T-helper 2 cell treated with Interferon-gamma antibody and Interleukin-4, amounts not matched to agents 5 μg/mL and 100 μg/mL, for 36 hours (primary cell): ENCODE results near the gene ASPG.

Experiments
- DNase-seq: peaks from one replicate; pipeline ENCODE4 v3.0.0; 2021; ENCODE audit warnings: low spot score
- H3K27ac Mint-ChIP-seq: one replicate; pipeline ENCODE4 v1.8.0; 2021; ENCODE audit warnings: mild to moderate bottlenecking, mixed read lengths
- H3K27me3 Mint-ChIP-seq: one replicate; pipeline ENCODE4 v1.8.0; 2021; ENCODE audit warnings: low read depth, mixed read lengths
- H3K36me3 Mint-ChIP-seq: one replicate; pipeline ENCODE4 v1.8.0; 2021; ENCODE audit warnings: low read depth, mixed read lengths
- H3K4me1 Mint-ChIP-seq: one replicate; pipeline ENCODE4 v1.8.0; 2021; ENCODE audit warnings: low read depth, mixed read lengths
- H3K4me3 Mint-ChIP-seq: one replicate; pipeline ENCODE4 v1.8.0; 2022; ENCODE audit warnings: mild to moderate bottlenecking, moderate library complexity, mixed read lengths
- H3K9me3 Mint-ChIP-seq: one replicate; pipeline ENCODE4 v1.8.0; 2021; ENCODE audit warnings: mixed read lengths

Gene ASPG

GRCh38 chr14:104118006-104118844 is 32.7 kb downstream of the ASPG start:
- Mint-ChIP-seq H3K27me3 (peaks cover 23% of the 10 kb centered on the region), H3K9me3 (no peaks in the 10 kb centered on the region), H3K4me1 (no peaks in the 10 kb centered on the region), H3K27ac (no peak overlapping the region), H3K36me3 (no peaks in the 10 kb centered on the region), H3K4me3 (no peak overlapping the region)
- DNase-seq, result no peak

GRCh38 chr14:104119119-104119487 is 33.6 kb downstream of the ASPG start:
- Mint-ChIP-seq H3K36me3 (no peaks in the 10 kb centered on the region), H3K27me3 (peaks cover 23% of the 10 kb centered on the region), H3K4me1 (no peaks in the 10 kb centered on the region), H3K9me3 (peaks cover 5% of the 10 kb centered on the region), H3K27ac (no peak overlapping the region), H3K4me3 (no peak overlapping the region)
- no peak for DNase-seq

GRCh38 chr14:104119488-104120251 is 34.2 kb downstream of the ASPG start:
- H3K9me3 Mint-ChIP-seq, result peaks cover 6% of the 10 kb centered on the region
- no peak overlapping the region for H3K27ac Mint-ChIP-seq
- peaks cover 23% of the 10 kb centered on the region for H3K27me3 Mint-ChIP-seq
- DNase-seq, result no peak
- H3K4me3 Mint-ChIP-seq, result no peak overlapping the region
- H3K36me3 Mint-ChIP-seq, result no peaks in the 10 kb centered on the region
- H3K4me1 Mint-ChIP-seq, result no peaks in the 10 kb centered on the region

- Mint-ChIP-seq H3K4me1 (no peaks in the 10 kb centered on the region), H3K36me3 (no peaks in the 10 kb centered on the region)
- DNase-seq, result no peak
Observed at GRCh38 chr14:104120281-104120741, 34.8 kb downstream of the ASPG start.

GRCh38 chr14:104121142-104121541 is 35.6 kb downstream of the ASPG start:
- Mint-ChIP-seq H3K9me3 (peaks cover 11% of the 10 kb centered on the region), H3K4me1 (no peaks in the 10 kb centered on the region), H3K36me3 (no peaks in the 10 kb centered on the region), H3K27me3 (peaks cover 15% of the 10 kb centered on the region), H3K27ac (no peak overlapping the region), H3K4me3 (no peak overlapping the region)
- DNase-seq, result no peak

More at GRCh38 chr14:104120281-104120741, 34.8 kb downstream of the ASPG start:
- no peak overlapping the region for H3K4me3 Mint-ChIP-seq
- H3K27ac Mint-ChIP-seq, result no peak overlapping the region
- H3K27me3 Mint-ChIP-seq, result peaks cover 23% of the 10 kb centered on the region
- peaks cover 10% of the 10 kb centered on the region for H3K9me3 Mint-ChIP-seq

GRCh38 chr14:104123879-104124278 is 38.4 kb downstream of the ASPG start:
- no peaks in the 10 kb centered on the region for H3K4me1 Mint-ChIP-seq
- no peak overlapping the region for H3K4me3 Mint-ChIP-seq
- no peak overlapping the region for H3K27ac Mint-ChIP-seq
- no peak for DNase-seq
- peaks cover 16% of the 10 kb centered on the region for H3K9me3 Mint-ChIP-seq
- H3K36me3 Mint-ChIP-seq, result no peaks in the 10 kb centered on the region
- H3K27me3 Mint-ChIP-seq, result peaks cover 14% of the 10 kb centered on the region

GRCh38 chr14:104125011-104125410 is 39.5 kb downstream of the ASPG start:
- Mint-ChIP-seq H3K27me3 (peaks cover 13% of the 10 kb centered on the region), H3K4me3 (no peak overlapping the region), H3K27ac (no peak overlapping the region), H3K36me3 (no peaks in the 10 kb centered on the region), H3K9me3 (peaks cover 26% of the 10 kb centered on the region), H3K4me1 (no peaks in the 10 kb centered on the region)
- no peak for DNase-seq

- Mint-ChIP-seq H3K27ac (no peak overlapping the region), H3K27me3 (peaks cover 10% of the 10 kb centered on the region)
Observed at GRCh38 chr14:104126753-104127152, 41.3 kb downstream of the ASPG start.

GRCh38 chr14:104128981-104129380 is 43.5 kb downstream of the ASPG start:
- H3K27ac Mint-ChIP-seq, result no peak overlapping the region
- H3K4me3 Mint-ChIP-seq, result no peak overlapping the region
- H3K4me1 Mint-ChIP-seq, result no peaks in the 10 kb centered on the region
- peaks cover 11% of the 10 kb centered on the region for H3K27me3 Mint-ChIP-seq
- H3K9me3 Mint-ChIP-seq, result peaks cover 25% of the 10 kb centered on the region
- no peaks in the 10 kb centered on the region for H3K36me3 Mint-ChIP-seq
- no peak for DNase-seq

More at GRCh38 chr14:104126753-104127152, 41.3 kb downstream of the ASPG start:
- H3K36me3 Mint-ChIP-seq, result no peaks in the 10 kb centered on the region
- no peak for DNase-seq
- no peak overlapping the region for H3K4me3 Mint-ChIP-seq
- H3K4me1 Mint-ChIP-seq, result no peaks in the 10 kb centered on the region
- peaks cover 29% of the 10 kb centered on the region for H3K9me3 Mint-ChIP-seq

GRCh38 chr14:104129556-104129955 is 44.1 kb downstream of the ASPG start:
- H3K27me3 Mint-ChIP-seq, result peaks cover 15% of the 10 kb centered on the region
- DNase-seq, result no peak

GRCh38 chr14:104130974-104131651 is 45.6 kb downstream of the ASPG start:
- no peak for DNase-seq
- Mint-ChIP-seq H3K27ac (no peak overlapping the region), H3K9me3 (peaks cover 18% of the 10 kb centered on the region), H3K4me1 (no peaks in the 10 kb centered on the region), H3K36me3 (no peaks in the 10 kb centered on the region), H3K27me3 (peaks cover 25% of the 10 kb centered on the region), H3K4me3 (no peak overlapping the region)

More at GRCh38 chr14:104129556-104129955, 44.1 kb downstream of the ASPG start:
- Mint-ChIP-seq H3K9me3 (peaks cover 23% of the 10 kb centered on the region), H3K4me1 (no peaks in the 10 kb centered on the region), H3K4me3 (no peak overlapping the region), H3K27ac (no peak overlapping the region), H3K36me3 (no peaks in the 10 kb centered on the region)

- Mint-ChIP-seq H3K27ac (no peak overlapping the region), H3K4me1 (peaks cover 3% of the 10 kb centered on the region), H3K36me3 (no peaks in the 10 kb centered on the region), H3K27me3 (peaks cover 29% of the 10 kb centered on the region), H3K9me3 (peaks cover 18% of the 10 kb centered on the region), H3K4me3 (no peak overlapping the region)
- DNase-seq, result no peak
Observed at GRCh38 chr14:104131968-104132732, 46.6 kb downstream of the ASPG start.

- Mint-ChIP-seq H3K27me3 (peaks cover 32% of the 10 kb centered on the region), H3K27ac (no peak overlapping the region), H3K4me3 (no peak overlapping the region), H3K36me3 (no peaks in the 10 kb centered on the region), H3K9me3 (peaks cover 18% of the 10 kb centered on the region), H3K4me1 (peaks cover 3% of the 10 kb centered on the region)
- DNase-seq, result no peak
Observed at GRCh38 chr14:104132981-104133380, 47.5 kb downstream of the ASPG start.
